K562 (cell line): Measurements from ENCODE around the gene BATF. TPM values are rescaled to one million over a fixed set of nuclear protein-coding genes. Genes with fewer than 3 reads are reported as not detected.

Source experiments
- ATF2 ChIP-seq: sonication (generic); formaldehyde crosslinking; IDR thresholded peaks from 2 replicates; pipeline ENCODE4 v1.8.1; 2022; ENCODE audit warnings: missing genetic modification reagents
- MCM5 ChIP-seq: fragments of 450-650 bp; IDR thresholded peaks from 2 replicates; pipeline ENCODE4 v1.6.1; 2016; ENCODE audit warnings: low read depth
- ZNF436 ChIP-seq: fragments of 250-450, 450-650 bp; sonication (Bioruptor Pico); formaldehyde crosslinking; IDR thresholded peaks from 2 replicates; pipeline ENCODE4 v1.7.0; 2020; ENCODE audit warnings: mild to moderate bottlenecking
- polyA plus RNA-seq, 8 experiments: library from polyadenylated mRNA; depleted of rRNA in 4 of 8; stranded (reverse) in 5 of 8; unstranded in 3 of 8; fragments of >200 nt; fragmentation: Nextera tagmentation in 2 of 8; fragmentation: Illumina TruSeq in 1 of 8; extraction: Ambion mirVana in 2 of 8; extraction: Trizol in 1 of 8; gene quantifications; 2 replicates each; pipeline versions ENCODE4 v1.2.1 to v1.2.3, GENCODE V29; 2011 to 2014; ENCODE audit warnings: inconsistent platforms in 1 of 8, missing spikeins in 1 of 8
- total RNA-seq, 7 experiments: library from RNA; depleted of rRNA in 6 of 7; stranded (reverse); fragments of >200 nt in 6 of 7; fragmentation: Illumina TruSeq in 2 of 7; extraction: Trizol in 2 of 7; gene quantifications; 2 replicates each; pipeline versions ENCODE4 v1.2.1 to v1.2.3, GENCODE V29; 2011 to 2021; ENCODE audit warnings: low replicate concordance in 1 of 7
- TF ChIP-seq, protein P1 (sequence below): sonication (generic); formaldehyde crosslinking; IDR thresholded peaks from 2 replicates; pipeline ENCODE4 v1.8.0; 2022; ENCODE audit warnings: mild to moderate bottlenecking, missing genetic modification reagents, borderline replicate concordance
- TF ChIP-seq, protein P2 (sequence below): fragments of 450-650 bp; IDR thresholded peaks from 2 replicates; pipeline ENCODE4 v1.6.1; 2018; ENCODE audit warnings: mild to moderate bottlenecking, low read depth; ENCODE audit not compliant: partially characterized antibody

Gene BATF
- total and polyA plus RNA-seq, 9 of the 15 experiments (the other 6 are each of a cell fraction or from before 2014, with no cell fraction given), result 0.13 to 2.1 (median 0.55) TPM; not detected in 2

GRCh38 chr14:75572104-75572503, 49.8 kb downstream of the BATF start (continued):
- TF ChIP-seq, protein P1, sequence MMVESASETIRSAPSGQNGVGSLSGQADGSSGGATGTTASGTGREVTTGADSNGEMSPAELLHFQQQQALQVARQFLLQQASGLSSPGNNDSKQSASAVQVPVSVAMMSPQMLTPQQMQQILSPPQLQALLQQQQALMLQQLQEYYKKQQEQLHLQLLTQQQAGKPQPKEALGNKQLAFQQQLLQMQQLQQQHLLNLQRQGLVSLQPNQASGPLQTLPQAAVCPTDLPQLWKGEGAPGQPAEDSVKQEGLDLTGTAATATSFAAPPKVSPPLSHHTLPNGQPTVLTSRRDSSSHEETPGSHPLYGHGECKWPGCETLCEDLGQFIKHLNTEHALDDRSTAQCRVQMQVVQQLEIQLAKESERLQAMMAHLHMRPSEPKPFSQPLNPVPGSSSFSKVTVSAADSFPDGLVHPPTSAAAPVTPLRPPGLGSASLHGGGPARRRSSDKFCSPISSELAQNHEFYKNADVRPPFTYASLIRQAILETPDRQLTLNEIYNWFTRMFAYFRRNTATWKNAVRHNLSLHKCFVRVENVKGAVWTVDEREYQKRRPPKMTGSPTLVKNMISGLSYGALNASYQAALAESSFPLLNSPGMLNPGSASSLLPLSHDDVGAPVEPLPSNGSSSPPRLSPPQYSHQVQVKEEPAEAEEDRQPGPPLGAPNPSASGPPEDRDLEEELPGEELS, result no peak
- TF ChIP-seq ZNF436 (no peak), MCM5 (no peak), ATF2 (CRISPR knock-in tag) (no peak)
- TF ChIP-seq, protein P2, sequence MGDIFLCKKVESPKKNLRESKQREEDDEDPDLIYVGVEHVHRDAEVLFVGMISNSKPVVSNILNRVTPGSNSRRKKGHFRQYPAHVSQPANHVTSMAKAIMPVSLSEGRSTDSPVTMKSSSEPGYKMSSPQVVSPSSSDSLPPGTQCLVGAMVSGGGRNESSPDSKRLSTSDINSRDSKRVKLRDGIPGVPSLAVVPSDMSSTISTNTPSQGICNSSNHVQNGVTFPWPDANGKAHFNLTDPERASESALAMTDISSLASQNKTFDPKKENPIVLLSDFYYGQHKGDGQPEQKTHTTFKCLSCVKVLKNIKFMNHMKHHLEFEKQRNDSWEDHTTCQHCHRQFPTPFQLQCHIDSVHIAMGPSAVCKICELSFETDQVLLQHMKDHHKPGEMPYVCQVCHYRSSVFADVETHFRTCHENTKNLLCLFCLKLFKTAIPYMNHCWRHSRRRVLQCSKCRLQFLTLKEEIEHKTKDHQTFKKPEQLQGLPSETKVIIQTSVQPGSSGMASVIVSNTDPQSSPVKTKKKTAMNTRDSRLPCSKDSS, result no peak
